Renal pelvis (tissue), 4 donors: ENCODE measurements around the gene AK8. TPM values are rescaled to one million over a fixed set of nuclear protein-coding genes. Genes with fewer than 3 reads are reported as not detected.

Source experiments
- DNase-seq: peaks from one replicate; pipeline ENCODE4 v3.0.0-alpha.2; 2013
- polyA plus RNA-seq, 3 donors: library from polyadenylated mRNA; unstranded; fragments of 120-200 nt; gene quantifications; one replicate each; pipeline ENCODE4 v1.2.1, GENCODE V29; 2013; ENCODE audit not compliant: insufficient read length in 3 of 3

Gene AK8
- polyA plus RNA-seq, 3 donors: 4.5 to 5.1 (median 5.1) TPM

DNA sequence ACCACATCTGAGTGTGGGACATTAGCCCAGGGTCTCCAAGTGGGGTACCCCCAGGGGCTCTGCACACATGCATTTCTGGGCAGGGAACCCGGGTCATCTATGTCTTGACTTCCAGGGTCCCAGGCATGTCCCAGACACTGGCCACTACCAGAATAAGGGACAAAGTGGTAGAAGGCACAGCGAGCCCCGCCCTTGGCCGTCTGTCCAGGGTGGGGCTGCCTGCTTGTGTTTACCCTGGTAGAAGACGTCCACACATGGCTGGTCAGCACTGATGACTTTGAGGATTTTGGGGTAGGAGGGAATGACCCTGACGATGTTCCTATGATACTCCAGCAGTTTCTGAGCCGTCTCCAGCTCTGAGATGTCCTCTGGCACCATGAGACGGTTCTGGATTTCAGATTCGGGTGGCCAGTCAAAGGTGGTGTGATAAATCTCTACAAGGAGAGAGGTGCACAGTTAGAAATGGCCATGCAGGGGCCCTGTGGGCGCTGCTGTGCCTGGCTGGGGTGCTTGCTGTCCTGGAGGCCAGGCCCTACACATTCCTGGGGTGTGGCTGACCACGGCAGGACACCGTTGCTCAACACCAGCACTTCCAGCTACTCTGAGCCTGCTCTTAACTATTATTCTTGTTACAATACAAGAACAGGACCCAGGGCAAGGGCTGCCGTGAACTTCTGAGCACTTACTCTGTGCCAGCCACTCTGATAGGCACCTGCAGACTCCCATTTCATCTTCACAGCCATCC, 51.3 kb downstream of the AK8 start:
- no peak for DNase-seq

DNA sequence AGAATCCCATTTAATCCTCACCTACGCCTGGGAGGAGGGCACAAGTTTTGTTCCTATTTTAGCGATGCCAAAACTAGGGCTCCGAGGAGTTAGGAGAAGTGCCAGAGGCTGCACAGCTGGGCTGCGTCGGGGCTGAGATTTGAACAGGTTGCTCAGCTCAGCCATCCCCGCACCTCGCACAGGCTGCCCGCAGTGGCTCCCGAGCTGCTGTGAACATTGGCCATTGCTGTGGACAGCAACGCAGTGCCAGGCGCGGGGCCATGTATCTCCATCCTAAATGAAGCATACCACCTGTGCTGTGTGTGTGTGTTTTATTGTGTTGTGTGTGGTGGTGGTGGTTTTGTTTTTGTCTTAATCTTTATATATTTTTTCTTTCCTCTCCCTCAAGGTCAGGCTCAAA, 52.0 kb downstream of the AK8 start:
- no peak for DNase-seq

DNA sequence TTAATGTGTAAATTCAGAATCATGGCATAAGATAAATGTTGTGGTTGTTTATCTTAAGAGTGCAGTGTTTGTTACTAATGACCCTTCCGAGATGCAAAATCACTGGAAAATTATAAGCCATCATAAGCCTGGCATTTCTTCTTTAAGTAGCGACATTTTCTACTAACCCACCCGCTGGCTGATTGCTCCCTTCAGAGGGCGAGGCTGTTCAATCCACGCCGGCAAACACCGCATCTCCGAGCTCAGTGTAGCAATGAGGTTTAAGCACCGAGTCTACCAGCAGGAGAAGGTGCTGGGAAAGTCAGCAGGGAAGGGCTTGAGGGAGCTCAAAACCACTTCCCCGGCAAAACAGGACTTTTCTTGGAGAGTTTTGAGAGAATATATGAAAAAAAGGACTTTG, 52.7 kb downstream of the AK8 start:
- no peak for DNase-seq

DNA sequence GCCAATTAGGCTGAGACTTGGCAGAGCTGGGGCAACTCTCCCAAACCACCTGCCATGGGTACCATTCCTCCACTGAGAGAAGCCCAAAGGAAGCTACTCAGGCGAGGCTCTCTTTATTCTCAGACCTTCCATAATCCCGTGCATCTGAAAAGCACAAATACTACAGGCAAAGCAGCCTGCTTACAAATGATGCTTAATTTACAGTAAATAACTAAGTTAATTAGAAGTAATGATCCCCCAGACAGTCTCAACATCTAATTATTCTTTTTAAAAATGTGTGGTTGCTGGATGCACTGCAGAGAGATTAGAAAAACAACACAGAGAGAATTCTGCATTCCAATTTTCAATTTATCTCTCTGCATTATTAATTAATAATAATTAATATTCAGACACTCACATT, 53.1 kb downstream of the AK8 start:
- no peak for DNase-seq

DNA sequence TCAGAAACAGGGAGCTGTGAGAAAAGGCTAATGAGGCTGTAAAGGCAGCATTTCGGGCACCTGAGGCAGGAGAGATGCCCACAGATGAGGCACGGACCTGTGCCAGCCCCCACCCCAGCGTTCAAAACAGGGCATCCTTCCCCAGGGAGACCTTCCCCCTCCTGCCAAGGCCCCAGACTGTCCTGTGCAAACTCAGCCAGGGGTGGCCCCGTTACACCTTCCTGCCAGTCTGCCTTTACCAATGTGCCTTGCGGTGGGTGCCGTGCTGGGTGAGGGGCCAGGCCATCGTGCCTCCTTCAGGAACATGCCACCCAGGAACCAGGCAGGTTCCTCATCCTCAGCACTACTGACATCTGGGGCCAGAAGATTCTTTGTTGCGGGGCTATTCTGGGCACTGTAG, 53.9 kb downstream of the AK8 start:
- no peak for DNase-seq

DNA sequence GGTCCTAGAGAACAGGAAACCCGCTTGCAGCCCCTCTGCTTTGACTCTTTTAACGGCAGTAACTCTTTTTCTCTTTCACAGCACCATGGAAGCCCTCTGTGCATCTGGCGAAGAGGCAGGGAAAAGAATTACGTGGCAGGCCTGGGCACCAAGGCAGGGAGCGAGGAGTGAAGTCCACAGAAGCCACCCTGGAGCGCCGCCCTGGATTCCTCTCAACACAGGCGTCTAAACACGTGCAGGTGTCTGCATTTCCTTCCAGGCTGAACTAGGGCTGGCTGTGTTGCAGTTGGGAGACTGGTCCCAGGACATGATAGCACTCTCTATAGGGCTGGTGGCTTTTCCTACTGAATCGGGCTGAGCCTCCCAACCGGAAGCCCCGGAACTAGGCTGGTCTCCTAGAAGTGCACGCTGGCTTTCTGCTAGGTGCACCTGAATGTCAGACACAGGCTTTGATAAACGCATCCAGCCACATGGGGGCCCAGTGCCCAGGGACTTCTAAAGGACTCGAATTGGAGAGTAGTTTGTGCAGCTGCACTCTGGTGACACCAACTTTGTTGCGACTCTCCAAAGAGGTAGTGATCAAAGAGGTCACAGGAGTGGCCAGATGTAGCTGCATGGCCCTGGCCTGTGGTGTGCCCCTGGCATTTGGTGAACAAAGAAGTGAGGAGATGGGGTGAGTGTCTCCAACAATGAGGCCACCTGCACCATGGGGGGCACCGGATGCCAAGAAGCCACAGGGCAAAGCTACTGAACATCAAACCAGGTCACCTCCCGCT, 54.5 kb downstream of the AK8 start:
- DNase-seq: no peak

DNA sequence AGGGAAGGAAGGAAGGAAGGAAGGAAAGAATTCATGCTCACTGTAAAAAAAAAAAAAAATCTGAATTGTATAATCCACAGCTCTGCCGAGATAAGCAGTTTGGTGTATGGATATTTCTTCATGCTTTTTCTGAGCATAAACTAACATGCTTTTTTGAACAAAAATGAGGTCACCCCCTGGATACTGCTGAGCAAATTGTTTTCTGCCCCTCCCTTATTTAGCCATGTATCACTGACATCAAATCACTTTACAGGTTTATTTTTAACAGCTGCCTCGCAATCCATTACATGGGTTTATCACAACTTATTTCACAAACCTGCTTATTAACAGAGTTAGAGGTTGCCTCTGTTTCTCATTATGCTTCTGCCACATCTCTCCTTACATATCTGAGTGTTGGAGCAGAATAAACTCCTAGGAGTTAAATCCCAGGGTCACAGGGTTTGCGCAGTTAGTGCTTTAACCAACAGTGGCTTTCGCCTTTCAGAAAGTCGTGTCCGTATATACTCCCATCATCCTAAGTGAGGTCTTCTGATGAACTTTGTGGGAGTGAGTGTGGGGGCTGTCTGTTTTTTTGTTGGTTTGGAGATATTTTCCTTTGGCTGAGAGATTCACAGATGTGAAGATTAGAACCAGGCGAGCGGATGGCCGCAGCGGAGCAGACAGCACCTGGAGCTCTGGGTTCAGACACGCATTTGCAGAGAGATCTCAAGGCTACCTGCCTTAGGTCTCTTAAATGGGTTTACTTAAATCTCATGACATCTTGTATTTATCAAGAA, 57.7 kb downstream of the AK8 start:
- no peak for DNase-seq

DNA sequence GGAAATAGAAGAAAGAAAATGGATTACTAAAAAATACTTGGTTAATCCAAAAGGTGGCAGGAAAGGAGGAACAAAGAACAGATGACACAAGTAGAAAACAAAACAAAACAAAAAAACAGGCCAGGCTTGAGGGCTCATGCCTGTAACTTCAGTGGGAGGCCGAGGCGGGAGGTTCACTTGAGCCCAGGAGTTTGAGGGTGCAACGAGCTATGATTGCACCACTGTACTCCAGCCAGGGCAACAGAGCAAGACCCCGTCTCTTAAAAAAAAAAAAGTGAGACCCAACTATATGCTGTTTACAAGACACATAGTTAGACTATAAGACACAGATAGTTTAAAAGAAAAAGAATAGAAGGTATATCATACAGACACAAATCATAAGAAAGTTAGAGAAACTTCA, 59.5 kb downstream of the AK8 start:
- DNase-seq: no peak

DNA sequence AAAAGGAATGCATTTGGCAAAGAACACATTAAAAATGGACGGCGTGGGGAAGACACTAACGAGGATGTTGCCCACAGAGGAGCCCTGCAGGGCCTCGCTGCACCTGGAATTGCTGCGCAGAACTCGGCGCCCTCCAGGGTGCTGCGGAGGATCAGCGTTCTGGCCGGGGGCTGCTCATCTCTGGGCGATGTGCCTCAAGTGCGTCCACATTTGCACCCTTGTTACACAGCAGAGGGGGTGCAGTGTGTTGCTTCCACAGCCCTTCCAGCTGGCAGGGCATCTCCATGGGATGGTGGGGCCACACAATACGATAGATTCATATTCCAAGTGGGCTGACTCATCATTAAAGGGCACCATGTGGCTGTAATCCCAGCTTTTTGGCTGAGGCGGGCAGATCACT, 63.1 kb downstream of the AK8 start:
- no peak for DNase-seq

DNA sequence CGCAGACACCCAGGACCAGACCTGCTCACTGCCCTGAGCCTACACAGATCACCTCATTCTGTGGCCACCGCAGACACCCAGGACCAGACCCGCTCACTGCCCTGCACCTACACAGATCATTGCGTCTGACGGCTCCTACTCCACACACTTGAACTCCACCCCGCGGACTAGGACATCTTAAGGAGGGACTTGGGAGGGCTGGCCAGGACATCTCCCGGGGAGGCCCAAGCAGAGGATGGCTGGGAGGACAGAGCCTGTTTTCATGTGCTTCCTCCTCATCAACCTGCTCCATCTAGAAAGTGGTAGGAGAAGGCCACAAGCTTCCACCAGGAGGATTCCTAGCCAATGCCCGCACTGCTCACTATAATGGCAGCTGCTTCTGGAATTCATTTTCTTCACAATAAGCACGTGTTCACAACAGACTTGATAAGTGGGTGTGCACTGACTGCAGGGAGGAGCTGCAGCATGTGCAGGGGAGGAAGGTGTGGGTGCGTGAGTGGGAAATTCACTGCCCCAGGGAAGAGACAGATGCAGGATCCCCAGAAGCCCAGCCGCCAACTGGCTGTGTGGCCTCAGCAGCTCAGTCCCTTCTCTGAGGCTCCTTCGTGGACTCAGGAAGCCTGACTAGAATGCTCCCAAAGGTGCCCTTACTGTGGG, 64.8 kb downstream of the AK8 start:
- DNase-seq: no peak

DNA sequence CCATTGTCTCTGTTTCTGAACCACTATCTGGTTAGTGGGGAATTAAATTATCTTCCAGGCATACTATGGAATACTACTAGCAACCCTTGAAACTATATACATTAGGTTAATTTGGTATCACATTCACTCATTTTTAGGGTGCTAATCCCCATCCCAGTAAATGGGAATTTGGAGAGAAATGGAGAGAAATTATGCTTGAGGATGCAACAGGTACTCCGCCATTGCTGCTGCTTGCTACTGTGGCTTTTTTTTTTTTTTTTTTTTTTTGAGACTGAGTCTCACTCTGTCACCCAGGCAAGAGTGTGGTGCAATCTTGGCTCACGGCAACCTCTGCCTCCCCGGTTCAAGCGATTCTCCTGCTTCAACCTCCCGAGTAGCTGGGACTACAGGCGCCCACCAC, 66.1 kb downstream of the AK8 start:
- DNase-seq: no peak

DNA sequence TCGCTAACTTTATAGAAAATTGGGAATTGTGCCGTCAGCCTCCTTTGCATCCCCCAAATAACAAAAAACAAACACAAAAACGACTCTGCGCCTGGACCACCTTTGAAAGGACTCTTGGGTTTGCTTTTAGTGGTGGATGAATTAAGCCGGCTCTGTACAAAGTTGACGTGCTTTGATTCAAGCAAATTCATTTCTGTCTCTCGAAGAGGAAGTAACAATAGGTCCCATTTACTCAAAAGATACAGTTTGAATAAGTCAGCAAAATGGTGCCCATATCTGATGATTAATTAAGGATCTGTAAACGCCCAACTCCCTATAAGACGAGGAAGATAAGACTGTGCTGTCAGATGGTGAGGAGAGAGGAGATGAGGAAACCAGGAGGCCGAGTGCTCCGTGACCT, 67.8 kb downstream of the AK8 start:
- DNase-seq: no peak

DNA sequence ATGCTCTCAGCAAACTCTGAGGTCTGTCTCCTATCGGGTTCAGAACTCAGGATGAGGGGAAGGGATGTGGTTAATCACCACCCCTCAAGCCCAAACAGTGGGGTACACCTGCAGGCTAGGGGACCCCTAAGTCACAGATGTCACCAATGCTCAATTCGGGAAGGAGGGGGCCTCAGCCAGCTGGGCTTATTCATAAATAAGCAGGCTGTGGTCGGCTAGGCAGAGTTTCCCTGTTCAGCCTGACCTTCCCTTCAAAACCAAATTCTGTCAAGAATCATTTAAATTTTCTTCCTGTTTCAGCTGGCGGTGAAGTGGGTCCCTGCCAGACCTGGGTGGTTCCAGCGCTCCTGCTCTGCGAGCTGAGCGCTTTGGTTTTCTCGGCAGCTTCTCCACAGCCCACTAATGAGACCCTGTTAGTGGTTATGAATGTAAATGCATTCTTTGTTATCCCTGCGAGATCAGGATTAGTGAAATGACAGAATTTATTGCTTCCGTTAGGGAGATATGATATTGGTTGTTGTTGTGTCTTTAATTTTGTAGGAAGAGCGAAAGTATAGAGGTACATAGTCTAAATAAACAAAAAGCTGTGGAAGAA, 68.3 kb downstream of the AK8 start:
- DNase-seq: no peak

DNA sequence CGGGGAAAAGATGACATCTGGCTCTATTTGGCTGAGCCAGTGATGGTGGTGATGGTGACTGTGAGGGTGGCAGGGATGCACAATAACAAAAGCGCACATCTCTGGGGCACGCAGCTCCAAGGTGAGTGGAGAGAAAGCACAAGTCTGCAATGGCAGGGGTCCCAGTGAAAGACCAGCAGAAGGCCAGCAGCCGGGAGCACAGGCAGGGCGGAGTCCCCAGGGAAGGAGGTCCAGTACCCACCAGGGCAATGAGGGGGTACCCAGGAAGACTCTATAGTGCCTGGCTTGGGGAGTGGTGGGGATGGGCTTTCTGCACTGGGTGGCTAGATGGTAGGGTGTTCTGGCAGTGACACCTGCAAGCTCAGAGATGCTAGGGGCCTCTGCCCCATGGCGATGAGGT, 69.4 kb downstream of the AK8 start:
- DNase-seq: no peak

DNA sequence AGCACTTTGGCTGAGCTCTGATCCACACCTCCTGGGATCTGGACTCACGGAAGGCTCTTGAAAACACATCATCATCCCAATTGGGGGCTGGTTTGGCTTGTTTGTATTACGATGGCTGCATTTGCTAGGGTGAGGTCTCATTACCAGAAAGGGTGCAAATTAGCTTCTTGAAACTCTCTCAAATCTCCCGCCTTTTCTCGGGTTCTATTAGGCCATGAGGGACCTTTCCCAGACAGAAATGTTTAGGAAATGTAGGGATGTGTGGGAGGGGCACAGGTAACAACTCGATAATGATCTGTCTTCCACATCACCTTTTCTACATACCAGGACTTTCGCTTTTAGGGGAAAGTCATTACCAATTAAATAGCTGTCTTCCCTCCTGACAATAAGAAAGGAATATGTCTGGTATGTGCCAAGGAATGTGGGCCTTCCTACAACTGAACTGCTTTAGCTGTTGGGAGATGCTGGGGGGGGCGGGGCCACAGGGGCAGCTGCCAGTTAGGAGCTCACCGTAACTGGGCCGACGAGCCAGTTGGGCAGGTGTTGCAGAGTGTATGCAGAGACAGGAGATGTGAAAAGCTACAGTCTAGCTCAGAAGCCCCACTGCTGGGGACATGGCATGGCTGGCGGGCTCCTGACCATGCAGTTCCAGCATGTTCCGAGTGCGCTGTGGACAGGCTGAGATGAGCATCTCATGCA, 71.2 kb downstream of the AK8 start:
- DNase-seq: no peak

DNA sequence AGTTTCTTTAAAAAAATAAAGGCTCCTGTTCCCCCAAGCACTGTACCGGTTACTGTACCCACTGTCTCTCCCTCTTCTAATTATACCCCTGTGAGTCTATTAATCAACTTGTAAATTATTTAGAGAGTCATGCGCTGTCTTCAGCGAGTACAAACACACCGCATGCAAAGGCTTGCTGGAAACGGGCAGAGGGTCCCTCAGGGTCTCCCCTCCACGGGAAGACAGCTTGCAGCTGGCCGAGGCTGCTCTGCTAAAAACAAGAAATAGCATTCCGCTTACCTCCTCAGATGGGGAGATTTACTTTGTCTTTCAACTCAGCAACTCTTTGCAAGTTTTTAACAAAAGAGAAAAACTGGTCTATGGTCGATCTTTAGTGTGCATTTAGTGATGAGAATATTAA, 71.8 kb downstream of the AK8 start:
- no peak for DNase-seq

DNA sequence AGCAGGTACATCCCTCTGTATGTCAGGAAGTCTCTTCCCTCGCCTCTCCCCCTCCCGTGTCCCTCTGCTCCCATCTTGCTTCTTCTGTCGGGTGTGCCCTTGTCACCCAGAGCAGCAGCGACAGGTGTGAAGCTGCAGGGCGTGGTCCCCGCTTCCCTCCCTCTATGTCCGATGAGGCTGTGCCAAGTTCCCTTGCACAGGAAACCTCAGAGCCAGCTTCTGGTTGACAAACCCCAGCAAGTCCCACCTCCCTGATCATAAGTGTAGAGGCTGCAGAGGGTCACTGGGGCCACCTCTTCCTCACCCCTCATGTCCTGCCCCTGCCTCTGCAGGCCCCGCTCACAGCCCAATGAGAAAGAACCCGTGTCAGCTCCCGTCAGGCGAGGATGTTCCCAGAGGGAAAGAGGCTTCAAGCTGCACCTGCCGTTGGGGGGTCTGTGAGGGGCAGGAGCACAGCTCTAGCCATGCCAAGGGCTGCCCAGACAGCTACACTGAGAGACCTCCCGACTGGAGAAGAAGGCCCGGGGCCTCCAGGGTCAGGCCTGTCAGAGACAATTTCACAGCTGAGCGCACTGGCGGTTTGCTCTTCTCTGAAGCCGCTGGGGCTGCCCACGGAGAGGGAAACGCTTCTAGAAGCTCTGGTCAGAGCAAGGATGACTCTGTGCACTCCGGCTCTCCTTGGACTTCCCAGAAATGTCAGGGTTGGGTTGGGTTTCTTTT, 73.3 kb downstream of the AK8 start:
- DNase-seq: no peak

DNA sequence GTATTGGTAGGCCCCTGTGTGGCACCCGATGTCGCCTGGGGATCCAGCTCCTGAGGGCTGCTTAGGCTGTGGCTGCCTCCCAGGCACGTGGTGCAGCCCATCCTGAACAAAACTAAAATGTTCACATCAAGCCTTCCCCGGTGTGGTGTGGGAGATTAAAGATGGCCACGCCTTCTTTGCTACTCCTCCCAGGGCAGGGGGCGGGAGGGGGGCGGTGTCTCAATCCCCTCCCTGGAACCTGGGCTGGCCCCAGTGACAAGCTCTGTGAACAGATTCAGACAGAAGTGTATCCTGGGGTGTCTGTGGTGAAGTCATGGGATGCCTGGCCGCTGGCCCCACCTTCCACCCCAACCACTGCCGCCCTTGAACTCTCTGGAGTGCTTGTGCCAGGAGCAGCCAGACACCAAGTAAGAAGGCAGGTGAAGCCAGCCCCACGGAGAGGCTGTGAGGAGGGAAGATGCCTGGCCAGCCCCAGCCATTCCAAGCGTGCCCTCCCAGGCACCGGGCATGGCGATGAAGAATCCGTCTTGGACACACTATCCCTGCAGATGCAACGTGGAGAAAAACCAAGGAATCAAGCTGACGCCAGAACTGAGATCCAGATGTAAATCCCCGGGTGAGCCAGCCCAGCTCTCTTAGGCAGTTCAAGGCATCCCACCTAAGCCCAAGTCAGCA, 75.8 kb downstream of the AK8 start:
- DNase-seq: no peak

DNA sequence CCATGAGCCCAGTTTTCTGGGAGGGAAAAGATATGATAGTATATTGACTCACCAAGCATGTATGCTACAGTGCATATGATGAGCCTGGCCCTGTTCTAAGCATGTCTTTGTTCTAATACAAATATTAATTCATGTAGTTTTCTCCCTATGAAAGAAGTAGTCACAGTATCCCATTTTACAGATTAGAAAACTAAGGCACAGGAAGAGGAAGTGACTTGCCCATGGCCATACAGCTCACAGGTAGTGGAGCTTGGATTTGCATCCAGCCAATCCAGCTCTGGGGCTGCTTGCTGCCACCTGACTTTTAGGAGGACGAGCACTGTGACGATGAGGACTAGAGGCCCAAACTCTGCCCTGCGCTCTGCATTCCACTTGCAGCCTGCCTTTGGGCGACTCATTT, 76.4 kb downstream of the AK8 start:
- DNase-seq: no peak

DNA sequence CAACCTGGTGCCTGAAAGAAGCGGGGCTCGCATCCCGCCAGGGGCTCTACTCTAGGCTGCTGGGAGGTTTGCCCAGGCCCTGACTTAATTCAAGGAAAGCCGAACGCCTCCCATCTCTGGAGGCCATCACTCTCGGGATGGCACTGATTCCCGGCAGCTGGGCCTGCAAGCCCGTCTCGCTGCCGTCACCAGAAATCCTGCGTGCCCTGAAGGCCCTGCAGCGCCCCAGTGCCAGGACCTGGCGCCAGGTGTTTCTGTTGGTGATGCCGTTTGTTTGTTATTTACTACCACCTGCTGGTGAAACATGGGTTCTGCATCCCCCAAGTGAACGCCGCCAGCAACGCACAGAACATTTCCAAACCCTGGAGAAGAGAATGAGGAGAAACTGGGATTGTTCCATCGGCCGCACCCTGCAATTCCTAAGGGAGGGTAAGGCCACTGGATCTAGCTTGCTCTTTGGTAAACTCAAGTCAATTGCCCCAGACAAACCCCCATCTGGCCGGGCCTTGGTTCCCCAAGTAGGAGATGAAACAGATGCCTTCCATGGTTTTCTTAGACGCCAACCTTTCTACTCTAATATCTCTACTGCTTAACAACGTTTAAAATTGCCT, 77.9 kb downstream of the AK8 start:
- DNase-seq: peak; percentile 72
